Measurements from ENCODE around the gene ANKFN1. TPM values are rescaled to one million over a fixed set of nuclear protein-coding genes. Genes with fewer than 3 reads are reported as not detected.

ANKFN1 gene
- total RNA-seq, 1 donor from 2014 or later, result not detected

DNA sequence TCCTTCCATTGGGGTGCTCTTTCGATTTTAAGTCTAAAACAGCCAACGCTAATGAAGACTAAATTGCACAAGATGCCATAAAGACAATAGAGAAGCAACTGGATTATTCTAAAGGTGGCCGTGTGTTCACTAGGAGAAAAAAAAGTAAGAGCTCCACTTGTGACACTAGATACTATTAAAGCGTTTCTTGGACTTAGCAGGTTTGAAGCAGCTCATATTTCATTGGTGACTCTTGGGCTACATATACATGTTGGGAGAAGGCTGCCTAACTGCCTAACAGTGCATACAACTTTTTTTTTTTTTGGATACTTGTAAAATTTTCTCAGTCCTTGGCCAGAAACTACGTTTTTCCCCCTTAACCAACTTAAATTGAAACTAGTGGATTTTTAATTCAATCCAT, 328.4 kb downstream of the ANKFN1 start:
- H2AFZ ChIP-seq (ENCODE audit: low read depth, low read length), result no peak overlapping the region
- H3K27me3 Mint-ChIP-seq (ENCODE audit: low read depth, unreplicated experiment), result no peaks in the 10 kb centered on the region
- FAIRE-seq, result no peak

GRCh38 chr17:56482229-56482628, 329.0 kb downstream of the ANKFN1 start:
- Mint-ChIP-seq H3K4me1 (ENCODE audit: low read depth, unreplicated experiment) (no peaks in the 10 kb centered on the region), H3K27ac (ENCODE audit: unreplicated experiment) (no peak overlapping the region), H3K4me3 (ENCODE audit: unreplicated experiment) (no peak overlapping the region), H3K27me3 (ENCODE audit: low read depth, unreplicated experiment) (no peaks in the 10 kb centered on the region), H3K36me3 (ENCODE audit: low read depth, unreplicated experiment) (no peaks in the 10 kb centered on the region), H3K9me3 (ENCODE audit: unreplicated experiment) (no peaks in the 10 kb centered on the region)
- Histone ChIP-seq H3K27me3 (ENCODE audit: insufficient read depth, low read length) (peaks cover 3% of the 10 kb centered on the region), H3K4me3 (ENCODE audit: insufficient read depth, low read depth, low read length) (no peak overlapping the region), H3K9ac (ENCODE audit: low read length) (no peak overlapping the region), H3K4me2 (ENCODE audit: low read length) (no peak overlapping the region), H2AFZ (ENCODE audit: low read depth, low read length) (no peak overlapping the region), H3K4me1 (ENCODE audit: insufficient read depth, low read length) (no peaks in the 10 kb centered on the region), H3K36me3 (ENCODE audit: insufficient read depth, low read length) (no peaks in the 10 kb centered on the region), H3K9me3 (ENCODE audit: insufficient read depth, low read depth, low read length) (no peaks in the 10 kb centered on the region), H3K79me2 (ENCODE audit: insufficient read depth, low read length) (no peaks in the 10 kb centered on the region), H4K20me1 (ENCODE audit: insufficient read depth, low read length) (no peaks in the 10 kb centered on the region), H3K27ac (ENCODE audit: low read depth, low read length) (no peak overlapping the region)
- DNase-seq (ENCODE audit: low read depth), result no peak
- no peak for TF ChIP-seq EZH2 (IDR thresholded peaks at IDR 0.05; ENCODE audit: insufficient read depth, low read length)
- TF ChIP-seq, protein P1, sequence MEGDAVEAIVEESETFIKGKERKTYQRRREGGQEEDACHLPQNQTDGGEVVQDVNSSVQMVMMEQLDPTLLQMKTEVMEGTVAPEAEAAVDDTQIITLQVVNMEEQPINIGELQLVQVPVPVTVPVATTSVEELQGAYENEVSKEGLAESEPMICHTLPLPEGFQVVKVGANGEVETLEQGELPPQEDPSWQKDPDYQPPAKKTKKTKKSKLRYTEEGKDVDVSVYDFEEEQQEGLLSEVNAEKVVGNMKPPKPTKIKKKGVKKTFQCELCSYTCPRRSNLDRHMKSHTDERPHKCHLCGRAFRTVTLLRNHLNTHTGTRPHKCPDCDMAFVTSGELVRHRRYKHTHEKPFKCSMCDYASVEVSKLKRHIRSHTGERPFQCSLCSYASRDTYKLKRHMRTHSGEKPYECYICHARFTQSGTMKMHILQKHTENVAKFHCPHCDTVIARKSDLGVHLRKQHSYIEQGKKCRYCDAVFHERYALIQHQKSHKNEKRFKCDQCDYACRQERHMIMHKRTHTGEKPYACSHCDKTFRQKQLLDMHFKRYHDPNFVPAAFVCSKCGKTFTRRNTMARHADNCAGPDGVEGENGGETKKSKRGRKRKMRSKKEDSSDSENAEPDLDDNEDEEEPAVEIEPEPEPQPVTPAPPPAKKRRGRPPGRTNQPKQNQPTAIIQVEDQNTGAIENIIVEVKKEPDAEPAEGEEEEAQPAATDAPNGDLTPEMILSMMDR (IDR thresholded peaks at IDR 0.05; ENCODE audit: insufficient read depth, low read depth, low read length), result no peak
- no peak for FAIRE-seq

More for the DNA sequence above, 328.4 kb downstream of the ANKFN1 start:
- Mint-ChIP-seq H3K36me3 (ENCODE audit: low read depth, unreplicated experiment) (no peaks in the 10 kb centered on the region), H3K4me3 (ENCODE audit: unreplicated experiment) (no peak overlapping the region), H3K4me1 (ENCODE audit: low read depth, unreplicated experiment) (no peaks in the 10 kb centered on the region), H3K27ac (ENCODE audit: unreplicated experiment) (no peak overlapping the region), H3K9me3 (ENCODE audit: unreplicated experiment) (no peaks in the 10 kb centered on the region)
- Histone ChIP-seq H3K4me3 (ENCODE audit: insufficient read depth, low read depth, low read length) (no peak overlapping the region), H3K4me1 (ENCODE audit: insufficient read depth, low read length) (no peaks in the 10 kb centered on the region), H3K36me3 (ENCODE audit: insufficient read depth, low read length) (no peaks in the 10 kb centered on the region), H3K79me2 (ENCODE audit: insufficient read depth, low read length) (no peaks in the 10 kb centered on the region), H3K27me3 (ENCODE audit: insufficient read depth, low read length) (peaks cover 3% of the 10 kb centered on the region), H4K20me1 (ENCODE audit: insufficient read depth, low read length) (no peaks in the 10 kb centered on the region), H3K9me3 (ENCODE audit: insufficient read depth, low read depth, low read length) (no peaks in the 10 kb centered on the region), H3K9ac (ENCODE audit: low read length) (no peak overlapping the region), H3K27ac (ENCODE audit: low read depth, low read length) (no peak overlapping the region), H3K4me2 (ENCODE audit: low read length) (no peak overlapping the region)
- TF ChIP-seq EZH2 (IDR thresholded peaks at IDR 0.05; ENCODE audit: insufficient read depth, low read length), result no peak
- TF ChIP-seq, protein P1 (IDR thresholded peaks at IDR 0.05; ENCODE audit: insufficient read depth, low read depth, low read length), result no peak
- DNase-seq (ENCODE audit: low read depth), result no peak

- H4K20me1 ChIP-seq (ENCODE audit: insufficient read depth, low read length), result no peaks in the 10 kb centered on the region
- no peak overlapping the region for H3K4me2 ChIP-seq (ENCODE audit: low read length)
- H2AFZ ChIP-seq (ENCODE audit: low read depth, low read length), result no peak overlapping the region
- H3K27me3 ChIP-seq (ENCODE audit: insufficient read depth, low read length), result no peaks in the 10 kb centered on the region
- Mint-ChIP-seq H3K4me3 (ENCODE audit: unreplicated experiment) (no peak overlapping the region), H3K27me3 (ENCODE audit: low read depth, unreplicated experiment) (no peaks in the 10 kb centered on the region), H3K36me3 (ENCODE audit: low read depth, unreplicated experiment) (no peaks in the 10 kb centered on the region), H3K27ac (ENCODE audit: unreplicated experiment) (no peak overlapping the region), H3K9me3 (ENCODE audit: unreplicated experiment) (no peaks in the 10 kb centered on the region), H3K4me1 (ENCODE audit: low read depth, unreplicated experiment) (no peaks in the 10 kb centered on the region)
- H3K9ac ChIP-seq (ENCODE audit: low read length), result no peak overlapping the region
- no peaks in the 10 kb centered on the region for H3K4me1 ChIP-seq (ENCODE audit: insufficient read depth, low read length)
- no peak for FAIRE-seq
- H3K36me3 ChIP-seq (ENCODE audit: insufficient read depth, low read length), result no peaks in the 10 kb centered on the region
- no peaks in the 10 kb centered on the region for H3K79me2 ChIP-seq (ENCODE audit: insufficient read depth, low read length)
- no peak overlapping the region for H3K4me3 ChIP-seq (ENCODE audit: insufficient read depth, low read depth, low read length)
- DNase-seq (ENCODE audit: low read depth), result no peak
- H3K27ac ChIP-seq (ENCODE audit: low read depth, low read length), result no peak overlapping the region
- no peak for TF ChIP-seq EZH2 (IDR thresholded peaks at IDR 0.05; ENCODE audit: insufficient read depth, low read length)
- TF ChIP-seq, protein P1 (IDR thresholded peaks at IDR 0.05; ENCODE audit: insufficient read depth, low read depth, low read length), result no peak
- no peaks in the 10 kb centered on the region for H3K9me3 ChIP-seq (ENCODE audit: insufficient read depth, low read depth, low read length)
These were observed 333.5 kb downstream of the ANKFN1 start for GRCh38 chr17:56486732-56487131.
